ENCODE data around the gene FBXL7.

DNA sequence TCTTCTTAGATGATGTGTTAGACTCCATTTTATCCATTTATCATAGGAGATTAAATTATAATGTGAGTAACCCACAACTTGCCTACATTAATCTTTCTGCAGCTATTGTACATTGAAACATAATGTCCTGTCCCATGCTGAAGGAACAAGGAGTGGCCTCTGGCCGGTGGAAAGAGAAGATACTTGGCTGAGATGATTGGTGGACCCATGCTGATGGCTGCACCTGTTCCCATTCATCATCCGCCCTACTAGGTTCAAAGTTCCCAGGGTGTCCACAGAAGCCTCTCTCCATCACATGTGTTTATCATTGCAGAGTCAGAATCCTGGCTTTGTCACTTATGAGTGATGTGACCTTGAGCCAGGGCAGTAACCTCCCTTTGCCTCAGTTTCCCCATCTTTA, 24.7 kb downstream of the FBXL7 start:
- no peak for TF ChIP-seq EZH2 (IDR thresholded peaks at IDR 0.05; ENCODE audit: borderline replicate concordance, insufficient read depth, low read depth, low read length, poor library complexity, severe bottlenecking)
- TF ChIP-seq, protein P1, sequence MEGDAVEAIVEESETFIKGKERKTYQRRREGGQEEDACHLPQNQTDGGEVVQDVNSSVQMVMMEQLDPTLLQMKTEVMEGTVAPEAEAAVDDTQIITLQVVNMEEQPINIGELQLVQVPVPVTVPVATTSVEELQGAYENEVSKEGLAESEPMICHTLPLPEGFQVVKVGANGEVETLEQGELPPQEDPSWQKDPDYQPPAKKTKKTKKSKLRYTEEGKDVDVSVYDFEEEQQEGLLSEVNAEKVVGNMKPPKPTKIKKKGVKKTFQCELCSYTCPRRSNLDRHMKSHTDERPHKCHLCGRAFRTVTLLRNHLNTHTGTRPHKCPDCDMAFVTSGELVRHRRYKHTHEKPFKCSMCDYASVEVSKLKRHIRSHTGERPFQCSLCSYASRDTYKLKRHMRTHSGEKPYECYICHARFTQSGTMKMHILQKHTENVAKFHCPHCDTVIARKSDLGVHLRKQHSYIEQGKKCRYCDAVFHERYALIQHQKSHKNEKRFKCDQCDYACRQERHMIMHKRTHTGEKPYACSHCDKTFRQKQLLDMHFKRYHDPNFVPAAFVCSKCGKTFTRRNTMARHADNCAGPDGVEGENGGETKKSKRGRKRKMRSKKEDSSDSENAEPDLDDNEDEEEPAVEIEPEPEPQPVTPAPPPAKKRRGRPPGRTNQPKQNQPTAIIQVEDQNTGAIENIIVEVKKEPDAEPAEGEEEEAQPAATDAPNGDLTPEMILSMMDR (IDR thresholded peaks at IDR 0.05): no peak

Data from B cell (primary cell).